ENCODE data around the gene WNT3A. TPM values are rescaled to one million over a fixed set of nuclear protein-coding genes. Genes with fewer than 3 reads are reported as not detected.

WNT3A gene
- total RNA-seq, 2 experiments from 2014 or later: 0.08 to 0.14 TPM

GRCh38 chr1:228066891-228067654 is 60.3 kb downstream of the WNT3A start:
- DNase-seq: no peak
- ChIA-PET POLR2A (no interaction called here), CTCF (no interaction called here)
- ATAC-seq (ENCODE audit: poor library complexity): no peak
- Mint-ChIP-seq H3K4me3 (no peak overlapping the region), H3K9me3 (no peaks in the 10 kb centered on the region), H3K27ac (no peak overlapping the region), H3K36me3 (ENCODE audit: low read depth) (no peaks in the 10 kb centered on the region), H3K4me1 (ENCODE audit: low read depth) (no peaks in the 10 kb centered on the region), H3K27me3 (peaks cover 22% of the 10 kb centered on the region)
- intact Hi-C loops (cut with DNase I, micrococcal nuclease): no loop called here
- Histone ChIP-seq H3K4me3 (ENCODE audit: low read length) (no peak overlapping the region), H3K36me3 (ENCODE audit: insufficient read depth, low read length) (no peaks in the 10 kb centered on the region), H3K9me3 (ENCODE audit: control insufficient read depth in 1 of 2, insufficient read depth in 1 of 2, low read length in 2 of 2) (peaks cover 0 to 28% of the 10 kb centered on the region in 2 experiments), H3K27me3 (ENCODE audit: control insufficient read depth in 1 of 2, insufficient read depth in 2 of 2, low read length in 2 of 2) (peaks cover 31 to 65% of the 10 kb centered on the region in 2 experiments), H3K27ac (ENCODE audit: low read depth in 1 of 2, low read length in 2 of 2) (no peak overlapping the region), H3K4me1 (ENCODE audit: insufficient read depth, low read length) (no peaks in the 10 kb centered on the region)
- no peak for TF ChIP-seq CTCF (IDR thresholded peaks at IDR 0.05)

- no peak overlapping the region for H3K27ac ChIP-seq (ENCODE audit: low read depth in 1 of 2, low read length in 2 of 2)
- TF ChIP-seq CTCF (IDR thresholded peaks at IDR 0.05): no peak
- Mint-ChIP-seq H3K4me3 (no peak overlapping the region), H3K36me3 (ENCODE audit: low read depth) (no peaks in the 10 kb centered on the region), H3K9me3 (no peaks in the 10 kb centered on the region), H3K4me1 (ENCODE audit: low read depth) (no peaks in the 10 kb centered on the region), H3K27me3 (peaks cover 16% of the 10 kb centered on the region), H3K27ac (no peak overlapping the region)
- POLR2A ChIA-PET: no interaction called here
- ATAC-seq (ENCODE audit: poor library complexity) (no peak), DNase-seq (no peak)
- H3K9me3 ChIP-seq (ENCODE audit: control insufficient read depth in 1 of 2, insufficient read depth in 1 of 2, low read length in 2 of 2): peaks cover 0 to 15% of the 10 kb centered on the region in 2 experiments
- no peaks in the 10 kb centered on the region for H3K36me3 ChIP-seq (ENCODE audit: insufficient read depth, low read length)
- CTCF ChIA-PET: no interaction called here
- peaks cover 22 to 52% of the 10 kb centered on the region in 2 experiments for H3K27me3 ChIP-seq (ENCODE audit: control insufficient read depth in 1 of 2, insufficient read depth in 2 of 2, low read length in 2 of 2)
- intact Hi-C loops (cut with DNase I, micrococcal nuclease): no loop called here
- H3K4me1 ChIP-seq (ENCODE audit: insufficient read depth, low read length): no peaks in the 10 kb centered on the region
- H3K4me3 ChIP-seq (ENCODE audit: low read length): no peak overlapping the region
Measured at GRCh38 chr1:228068359-228068758, 61.6 kb downstream of the WNT3A start.

GRCh38 chr1:228070173-228070572 is 63.4 kb downstream of the WNT3A start:
- ATAC-seq (ENCODE audit: poor library complexity) (no peak), DNase-seq (no peak)
- no peaks in the 10 kb centered on the region for H3K36me3 Mint-ChIP-seq (ENCODE audit: low read depth)
- no peaks in the 10 kb centered on the region for H3K4me1 ChIP-seq (ENCODE audit: insufficient read depth, low read length)
- H3K36me3 ChIP-seq (ENCODE audit: insufficient read depth, low read length): no peaks in the 10 kb centered on the region
- POLR2A ChIA-PET: no interaction called here
- no peaks in the 10 kb centered on the region for H3K9me3 Mint-ChIP-seq
- no peak overlapping the region for H3K4me3 ChIP-seq (ENCODE audit: low read length)
- H3K27me3 ChIP-seq (ENCODE audit: control insufficient read depth in 1 of 2, insufficient read depth in 2 of 2, low read length in 2 of 2): peaks cover 18 to 36% of the 10 kb centered on the region in 2 experiments
- H3K4me3 Mint-ChIP-seq: no peak overlapping the region
- no peak overlapping the region for H3K27ac ChIP-seq (ENCODE audit: low read depth in 1 of 2, low read length in 2 of 2)
- H3K27me3 Mint-ChIP-seq: peaks cover 16% of the 10 kb centered on the region
- no peak for TF ChIP-seq CTCF (IDR thresholded peaks at IDR 0.05)
- no peak overlapping the region for H3K27ac Mint-ChIP-seq
- CTCF ChIA-PET: no interaction called here
- peaks cover 5% of the 10 kb centered on the region for H3K4me1 Mint-ChIP-seq (ENCODE audit: low read depth)
- peaks cover 0 to 3% of the 10 kb centered on the region in 2 experiments for H3K9me3 ChIP-seq (ENCODE audit: control insufficient read depth in 1 of 2, insufficient read depth in 1 of 2, low read length in 2 of 2)
- intact Hi-C loops (cut with DNase I, micrococcal nuclease): no loop called here

Data from CD4-positive, alpha-beta T cell (primary cell).